Activated CD8-positive, alpha-beta T cell treated with anti-CD3 and anti-CD28 coated beads for 36 hours (primary cell): ENCODE results near the gene GTF2E1. TPM values are rescaled to one million over a fixed set of nuclear protein-coding genes. Genes with fewer than 3 reads are reported as not detected.

Source experiments
- ATAC-seq: fragments of 200-7000 bp; cut with Tn5 transposase; one replicate; pipeline ENCODE4 v1.10.0; 2021; ENCODE audit warnings: mild to moderate bottlenecking, moderate library complexity
- CTCF ChIA-PET: fragments of 350-600 bp; sonication (Branson Sonifier 250); formaldehyde crosslinking; loops from one replicate; lab custom pipeline; 2021; ENCODE audit warnings: antibody characterized with exemption; lab: Charles Lee
- POLR2A ChIA-PET: fragments of 350-600 bp; sonication (Branson Sonifier 250); formaldehyde crosslinking; loops from one replicate; lab custom pipeline; 2021; ENCODE audit warnings: antibody characterized with exemption; lab: Charles Lee
- DNase-seq: peaks from one replicate; pipeline ENCODE4 v3.0.0-alpha.2; 2020
- H3K27ac Mint-ChIP-seq: one replicate; pipeline ENCODE4 v1.8.0; 2021; ENCODE audit warnings: mild to moderate bottlenecking, mixed read lengths
- H3K27me3 Mint-ChIP-seq: one replicate; pipeline ENCODE4 v1.8.0; 2021; ENCODE audit warnings: mixed read lengths
- H3K36me3 Mint-ChIP-seq: one replicate; pipeline ENCODE4 v1.8.0; 2021; ENCODE audit warnings: low read depth, mixed read lengths
- H3K4me1 Mint-ChIP-seq: one replicate; pipeline ENCODE4 v1.8.0; 2021; ENCODE audit warnings: low read depth, mixed read lengths
- H3K4me3 Mint-ChIP-seq: one replicate; pipeline ENCODE4 v1.8.0; 2021; ENCODE audit warnings: mild to moderate bottlenecking, moderate library complexity, mixed read lengths
- H3K9me3 Mint-ChIP-seq: one replicate; pipeline ENCODE4 v1.8.0; 2021; ENCODE audit warnings: mixed read lengths
- intact Hi-C: fragments of 100-400 bp; cut with micrococcal nuclease; formaldehyde crosslinking; loops from one replicate; pipeline ENCODE4 v1.10.0; 2022
- total RNA-seq, 2 experiments: library from RNA; stranded (reverse); gene quantifications; one replicate each; pipeline ENCODE4 v1.2.3, GENCODE V29; 2021
- TF ChIP-seq, protein P1 (sequence below): fragments of 200-600 bp; IDR thresholded peaks from one replicate; pipeline ENCODE4 v1.8.0; 2022; ENCODE audit warnings: antibody characterized with exemption, mild to moderate bottlenecking

GTF2E1 gene
- total RNA-seq, 2 experiments from 2014 or later, result 25.2 to 25.9 TPM

- H3K9me3 Mint-ChIP-seq, result no peaks in the 10 kb centered on the region
- no peak overlapping the region for H3K27ac Mint-ChIP-seq
- CTCF ChIA-PET, result no interaction called here
- ATAC-seq, result no peak
- intact Hi-C loops, result no loop called here
- H3K4me3 Mint-ChIP-seq, result no peak overlapping the region
- POLR2A ChIA-PET, result no interaction called here
- no peaks in the 10 kb centered on the region for H3K36me3 Mint-ChIP-seq
- H3K27me3 Mint-ChIP-seq, result peaks cover 10% of the 10 kb centered on the region
- TF ChIP-seq, protein P1, sequence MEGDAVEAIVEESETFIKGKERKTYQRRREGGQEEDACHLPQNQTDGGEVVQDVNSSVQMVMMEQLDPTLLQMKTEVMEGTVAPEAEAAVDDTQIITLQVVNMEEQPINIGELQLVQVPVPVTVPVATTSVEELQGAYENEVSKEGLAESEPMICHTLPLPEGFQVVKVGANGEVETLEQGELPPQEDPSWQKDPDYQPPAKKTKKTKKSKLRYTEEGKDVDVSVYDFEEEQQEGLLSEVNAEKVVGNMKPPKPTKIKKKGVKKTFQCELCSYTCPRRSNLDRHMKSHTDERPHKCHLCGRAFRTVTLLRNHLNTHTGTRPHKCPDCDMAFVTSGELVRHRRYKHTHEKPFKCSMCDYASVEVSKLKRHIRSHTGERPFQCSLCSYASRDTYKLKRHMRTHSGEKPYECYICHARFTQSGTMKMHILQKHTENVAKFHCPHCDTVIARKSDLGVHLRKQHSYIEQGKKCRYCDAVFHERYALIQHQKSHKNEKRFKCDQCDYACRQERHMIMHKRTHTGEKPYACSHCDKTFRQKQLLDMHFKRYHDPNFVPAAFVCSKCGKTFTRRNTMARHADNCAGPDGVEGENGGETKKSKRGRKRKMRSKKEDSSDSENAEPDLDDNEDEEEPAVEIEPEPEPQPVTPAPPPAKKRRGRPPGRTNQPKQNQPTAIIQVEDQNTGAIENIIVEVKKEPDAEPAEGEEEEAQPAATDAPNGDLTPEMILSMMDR, result no peak
- no peaks in the 10 kb centered on the region for H3K4me1 Mint-ChIP-seq
- DNase-seq, result no peak
Measured at GRCh38 chr3:120816728-120817127, 74.2 kb downstream of the GTF2E1 start.

GRCh38 chr3:120820748-120821147 lies 78.2 kb downstream of the GTF2E1 start:
- no peaks in the 10 kb centered on the region for H3K9me3 Mint-ChIP-seq
- H3K4me1 Mint-ChIP-seq, result no peaks in the 10 kb centered on the region
- TF ChIP-seq, protein P1, result no peak
- no peak overlapping the region for H3K27ac Mint-ChIP-seq
- CTCF ChIA-PET, result no interaction called here
- H3K27me3 Mint-ChIP-seq, result peaks cover 8% of the 10 kb centered on the region
- no peaks in the 10 kb centered on the region for H3K36me3 Mint-ChIP-seq
- no peak for DNase-seq
- no peak overlapping the region for H3K4me3 Mint-ChIP-seq
- POLR2A ChIA-PET, result no interaction called here
- no peak for ATAC-seq
- intact Hi-C loops, result no loop called here

DNA sequence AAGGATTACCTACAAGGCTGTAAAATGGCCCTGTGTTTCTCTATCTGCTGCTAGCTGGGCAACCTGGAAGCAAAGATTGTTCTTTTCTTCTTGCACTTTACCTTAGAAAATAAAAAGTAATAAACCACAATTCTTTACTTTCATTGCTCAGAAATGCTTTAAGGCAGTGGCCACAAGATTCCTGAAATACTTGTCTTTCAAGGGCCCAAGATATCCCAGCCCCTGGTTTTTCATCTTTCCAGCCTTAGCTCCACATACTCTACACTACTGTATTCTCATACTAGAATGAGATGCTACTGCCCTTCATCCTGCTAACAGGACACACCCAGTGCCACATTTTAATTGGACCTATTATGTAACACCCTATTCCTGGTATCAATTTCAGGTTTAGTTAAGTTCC lies 78.9 kb downstream of the GTF2E1 start:
- CTCF ChIA-PET, result no interaction called here
- POLR2A ChIA-PET, result no interaction called here
- TF ChIP-seq, protein P1, result no peak
- Mint-ChIP-seq H3K9me3 (no peaks in the 10 kb centered on the region), H3K27me3 (peaks cover 8% of the 10 kb centered on the region), H3K4me1 (no peaks in the 10 kb centered on the region), H3K27ac (no peak overlapping the region), H3K4me3 (no peak overlapping the region), H3K36me3 (no peaks in the 10 kb centered on the region)
- ATAC-seq, result no peak
- DNase-seq, result no peak
- intact Hi-C loops, result no loop called here

DNA sequence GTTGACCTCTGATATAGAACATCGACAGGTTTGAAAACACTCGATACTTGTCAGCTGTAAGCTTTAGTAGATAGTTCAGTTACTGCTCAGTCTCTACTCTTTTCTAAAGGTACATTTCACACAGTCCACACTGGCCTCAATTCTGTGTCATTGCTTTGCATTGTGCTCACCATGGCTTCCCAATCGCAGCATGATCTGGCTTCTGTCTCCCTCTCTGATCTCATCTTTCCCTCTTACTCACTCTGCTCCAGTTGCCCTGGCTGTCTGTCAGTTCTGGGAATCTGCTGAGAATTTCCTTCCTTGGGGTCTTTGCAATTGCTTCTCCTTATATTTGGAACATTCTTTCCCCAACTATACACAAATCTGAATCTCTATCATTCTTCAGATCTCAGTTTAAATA lies 80.6 kb downstream of the GTF2E1 start:
- no peak for DNase-seq
- POLR2A ChIA-PET, result no interaction called here
- no peaks in the 10 kb centered on the region for H3K4me1 Mint-ChIP-seq
- peaks cover 7% of the 10 kb centered on the region for H3K27me3 Mint-ChIP-seq
- CTCF ChIA-PET, result no interaction called here
- ATAC-seq, result no peak
- no peak overlapping the region for H3K4me3 Mint-ChIP-seq
- H3K36me3 Mint-ChIP-seq, result no peaks in the 10 kb centered on the region
- H3K27ac Mint-ChIP-seq, result no peak overlapping the region
- TF ChIP-seq, protein P1, result no peak
- no peaks in the 10 kb centered on the region for H3K9me3 Mint-ChIP-seq
- intact Hi-C loops, result no loop called here

DNA sequence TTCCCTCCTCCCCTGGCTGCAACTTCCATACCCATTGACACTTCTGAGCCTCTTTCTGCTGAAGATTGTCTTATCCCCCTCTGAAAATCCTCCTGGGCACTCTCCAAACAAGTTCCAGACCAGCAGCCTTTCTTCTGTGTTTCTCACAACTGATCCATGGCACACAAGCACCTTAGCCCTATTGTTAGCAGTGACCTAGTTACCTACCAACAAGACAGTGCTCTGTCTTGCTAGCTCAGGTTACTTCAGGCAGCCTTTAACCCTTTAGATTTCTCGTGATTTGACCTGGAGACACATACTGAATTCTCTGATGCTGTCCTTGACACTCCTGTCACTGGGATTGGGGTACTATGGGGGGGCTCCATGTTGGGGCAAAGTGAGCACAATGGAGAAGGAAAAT lies 82.1 kb downstream of the GTF2E1 start:
- CTCF ChIA-PET, result no interaction called here
- intact Hi-C loops, result no loop called here
- Mint-ChIP-seq H3K36me3 (no peaks in the 10 kb centered on the region), H3K27me3 (peaks cover 5% of the 10 kb centered on the region), H3K4me1 (no peaks in the 10 kb centered on the region), H3K27ac (no peak overlapping the region), H3K4me3 (no peak overlapping the region), H3K9me3 (no peaks in the 10 kb centered on the region)
- TF ChIP-seq, protein P1, result no peak
- POLR2A ChIA-PET, result no interaction called here
- DNase-seq (no peak), ATAC-seq (no peak)
